Sciatic nerve (tissue), 2 donors: ENCODE data around the gene AJAP1. TPM values are rescaled to one million over a fixed set of nuclear protein-coding genes. Genes with fewer than 3 reads are reported as not detected.
A peak's percentile ranks its signal among the peaks of the same experiment; 100 is the strongest.

Experiments
- ATAC-seq: fragments of 200-7000 bp; cut with Tn5 transposase; one replicate; pipeline ENCODE4 v1.9.1; 2020; ENCODE audit warnings: mild to moderate bottlenecking, moderate library complexity
- DNase-seq: peaks from one replicate; pipeline ENCODE4 v3.0.0-alpha.2; 2020; ENCODE audit warnings: low spot score
- intact Hi-C: fragments of 100-400 bp; cut with DNase I; formaldehyde crosslinking; loops from one replicate; pipeline ENCODE4 v1.14.2; 2022
- total RNA-seq: library from RNA; stranded (reverse); fragmentation: NEBNext Ultra II Directional; extraction: Animal tissue kit (Norgen Biotek cat#: 25700); gene quantifications from one replicate; pipeline ENCODE4 v1.2.1, GENCODE V29; 2021
- donor health status: DM: no; HTN: no; CAD: no.
- donor health status: DM: no; HTN: no; CAD: no.

AJAP1 gene
- total RNA-seq, 1 donor from 2014 or later = 1.4 TPM

DNA sequence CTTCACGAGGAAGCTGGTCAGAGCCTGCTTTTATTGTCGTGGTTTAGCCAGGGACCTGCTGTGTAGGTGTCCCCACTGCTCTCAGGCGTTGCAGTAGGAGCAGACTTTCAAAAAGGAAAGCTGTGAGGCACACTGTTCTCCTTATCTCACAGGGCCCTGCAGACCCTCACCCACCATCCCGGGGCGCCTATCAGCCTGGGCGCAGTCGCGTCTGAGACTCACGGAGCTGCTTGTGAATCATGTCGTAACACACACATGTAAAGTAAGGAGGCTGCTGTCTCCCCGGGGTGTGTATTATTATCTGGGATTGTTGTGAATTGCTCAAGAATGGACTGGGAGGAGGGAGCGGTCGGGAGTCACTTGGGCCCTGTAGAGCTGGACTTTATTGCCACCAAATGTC is 17.4 kb downstream of the AJAP1 start:
- no peak for DNase-seq
- no peak for ATAC-seq
- intact Hi-C loops = no loop called here

DNA sequence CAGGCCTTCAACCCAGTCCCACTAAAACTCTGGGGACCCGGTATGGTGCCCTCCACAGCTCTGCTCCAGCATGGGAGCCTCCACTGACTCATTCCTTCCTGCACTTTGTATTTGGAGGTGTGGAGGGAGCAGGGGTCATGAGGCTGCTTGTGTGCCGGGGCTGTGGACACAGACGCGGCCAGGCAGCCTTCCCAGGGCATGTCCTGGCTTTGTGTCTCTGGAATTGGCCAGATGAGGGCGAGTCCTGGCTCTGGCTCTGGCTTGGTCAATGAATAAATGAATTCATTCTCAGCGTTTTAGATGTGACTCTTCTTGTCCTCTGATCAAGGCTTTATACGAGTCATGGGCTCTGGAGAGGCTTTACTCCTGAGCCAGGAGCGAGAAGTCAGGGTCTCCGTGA is 19.1 kb downstream of the AJAP1 start:
- DNase-seq (no peak), ATAC-seq (no peak)
- intact Hi-C loops = no loop called here

DNA sequence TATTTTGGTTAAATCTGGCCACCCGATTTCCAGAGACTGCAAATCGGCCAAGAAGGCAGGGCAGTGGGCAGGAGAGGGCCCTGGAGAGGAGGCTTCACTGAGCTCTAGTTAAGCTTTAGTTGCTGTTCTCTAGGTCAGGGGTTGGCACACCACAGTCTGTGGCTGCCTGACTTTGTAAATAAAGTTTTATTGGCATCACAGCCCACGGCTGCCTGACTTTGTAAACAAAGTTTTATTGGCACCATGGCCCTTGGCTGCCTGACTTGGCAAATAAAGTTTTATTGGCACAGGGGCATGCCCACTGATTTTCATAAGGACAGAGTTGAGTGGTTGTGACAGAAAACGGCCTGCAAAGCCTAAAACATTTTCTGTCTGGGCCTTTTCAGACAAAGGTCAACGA is 19.7 kb downstream of the AJAP1 start:
- ATAC-seq = no peak
- DNase-seq = no peak
- intact Hi-C loops = no loop called here

DNA sequence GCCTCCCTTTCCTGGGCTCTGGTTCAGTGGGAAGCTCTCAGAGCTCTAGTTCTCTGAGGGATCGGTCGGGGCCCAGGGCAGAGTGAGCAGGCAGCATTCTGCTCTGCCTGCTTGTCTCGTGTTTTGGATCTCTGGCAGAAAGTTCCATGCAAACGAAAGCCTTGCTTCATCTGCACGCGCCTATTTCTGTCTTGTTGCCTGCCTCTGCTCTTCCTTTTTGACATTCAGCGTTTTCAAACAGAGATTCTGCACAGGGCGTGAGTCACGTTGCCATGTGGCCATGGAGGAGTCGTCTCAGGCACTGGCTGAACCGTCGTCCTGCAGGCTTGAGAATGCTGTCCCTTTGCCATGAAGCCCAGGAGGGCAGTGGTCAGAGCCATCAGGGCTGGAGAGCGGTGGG is 20.3 kb downstream of the AJAP1 start:
- intact Hi-C loops = no loop called here
- DNase-seq (no peak), ATAC-seq (no peak)

DNA sequence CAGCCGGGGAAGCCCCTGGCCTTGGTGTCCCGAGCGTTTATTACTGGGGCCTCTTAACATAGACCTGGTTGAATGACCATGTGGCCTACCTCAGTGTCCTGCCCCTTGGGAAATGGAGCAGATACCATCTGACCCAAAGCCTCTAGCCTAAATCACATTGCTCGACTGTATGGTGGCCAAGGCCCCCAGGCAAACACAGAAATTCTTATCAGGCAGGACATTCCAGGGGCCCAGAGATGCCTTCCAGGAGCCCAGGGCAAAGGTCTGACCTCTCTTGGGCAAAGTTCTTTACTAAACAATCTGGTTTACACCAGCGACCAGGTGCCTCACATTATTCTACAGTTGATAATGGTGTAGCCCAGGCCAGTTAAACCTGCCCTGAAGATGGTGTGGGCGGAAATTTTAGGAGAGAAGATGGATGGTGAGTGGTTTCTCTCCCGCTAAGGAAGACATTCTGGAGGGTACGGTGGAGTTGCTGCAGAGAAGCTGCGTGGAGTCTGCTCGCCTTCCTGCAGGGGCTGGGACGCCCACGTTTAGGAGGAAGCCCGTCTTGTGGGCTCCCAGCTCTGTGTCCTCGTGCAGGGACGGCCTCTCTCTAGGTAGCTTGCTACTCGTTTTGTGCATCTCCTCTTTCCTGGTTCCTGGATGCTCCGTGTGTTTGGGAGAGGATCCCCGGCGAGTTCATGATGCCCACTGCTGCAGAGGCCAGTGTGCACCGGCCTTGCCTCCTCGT is 21.2 kb downstream of the AJAP1 start:
- intact Hi-C loops = no loop called here
- no peak for DNase-seq
- no peak for ATAC-seq

DNA sequence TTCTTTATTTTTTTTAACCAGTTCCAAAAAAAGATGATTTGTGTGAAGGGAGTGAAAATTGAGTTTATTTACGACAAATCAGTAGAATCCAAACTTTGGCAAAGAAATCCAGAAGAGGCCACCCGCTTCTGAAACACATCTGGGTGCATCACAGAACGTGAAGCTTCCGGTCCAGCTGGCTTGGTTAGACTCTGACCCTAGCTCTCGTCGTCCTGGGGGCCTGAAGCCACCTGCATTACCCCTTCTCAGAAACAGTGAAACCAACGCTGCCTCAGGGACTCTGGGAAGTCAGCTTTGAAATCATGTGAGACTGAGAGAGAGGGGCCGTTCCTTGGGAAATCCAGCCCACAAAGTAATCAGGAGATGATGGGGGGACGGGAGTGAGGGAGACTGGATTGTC is 21.8 kb downstream of the AJAP1 start:
- peak; percentile 46 for ATAC-seq
- no peak for DNase-seq
- intact Hi-C loops = no loop called here

DNA sequence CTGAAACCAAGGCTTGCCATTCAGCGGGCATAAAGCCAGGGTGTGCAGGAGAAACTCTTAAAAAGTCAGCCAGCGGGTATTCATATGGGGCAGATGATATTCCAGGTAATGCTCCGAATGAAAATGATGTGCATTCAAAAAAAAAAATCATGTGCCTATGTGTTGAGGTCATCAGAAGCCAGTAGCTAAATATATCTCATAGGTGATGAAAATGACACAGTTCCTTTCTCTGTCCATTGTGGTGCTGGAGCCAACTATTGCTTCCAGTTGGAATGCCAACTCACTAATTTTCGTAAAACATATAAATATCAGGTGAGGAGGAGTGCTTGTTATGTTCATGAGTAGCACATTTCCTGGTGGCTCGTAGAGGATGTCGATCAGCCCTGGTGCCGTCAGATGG is 23.2 kb downstream of the AJAP1 start:
- intact Hi-C loops = no loop called here
- DNase-seq (no peak), ATAC-seq (no peak)

DNA sequence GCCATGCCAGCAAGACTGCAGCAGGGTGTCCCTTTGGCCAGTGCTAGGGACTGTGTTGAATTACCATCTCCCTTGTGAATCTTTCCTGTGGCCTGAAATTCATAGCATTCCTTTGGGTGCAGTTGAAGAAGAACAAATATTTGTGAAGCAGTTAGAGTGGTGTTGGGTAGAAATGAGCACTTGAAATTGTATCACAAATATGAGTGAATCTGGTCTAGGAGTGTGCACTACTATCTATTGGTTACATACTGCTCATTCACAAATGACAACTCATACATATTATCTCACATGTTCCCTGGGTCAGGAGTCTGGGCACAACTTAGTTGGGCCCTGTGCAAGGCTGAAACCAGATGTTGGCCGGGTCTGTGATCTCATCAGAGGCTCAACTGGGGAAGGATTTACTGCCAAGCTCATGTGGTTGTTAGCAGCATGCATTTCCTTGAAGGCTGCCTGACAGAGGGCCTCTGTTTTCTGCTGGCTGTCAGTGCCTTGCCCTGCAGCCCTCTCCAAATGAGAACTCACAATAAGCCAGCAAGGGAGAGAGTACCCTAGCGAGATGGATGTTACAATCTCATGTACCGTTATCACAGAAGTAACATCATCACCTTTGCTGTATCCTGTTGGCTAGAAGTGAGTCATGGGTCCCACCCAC is 23.8 kb downstream of the AJAP1 start:
- no peak for ATAC-seq
- no peak for DNase-seq
- intact Hi-C loops = no loop called here

DNA sequence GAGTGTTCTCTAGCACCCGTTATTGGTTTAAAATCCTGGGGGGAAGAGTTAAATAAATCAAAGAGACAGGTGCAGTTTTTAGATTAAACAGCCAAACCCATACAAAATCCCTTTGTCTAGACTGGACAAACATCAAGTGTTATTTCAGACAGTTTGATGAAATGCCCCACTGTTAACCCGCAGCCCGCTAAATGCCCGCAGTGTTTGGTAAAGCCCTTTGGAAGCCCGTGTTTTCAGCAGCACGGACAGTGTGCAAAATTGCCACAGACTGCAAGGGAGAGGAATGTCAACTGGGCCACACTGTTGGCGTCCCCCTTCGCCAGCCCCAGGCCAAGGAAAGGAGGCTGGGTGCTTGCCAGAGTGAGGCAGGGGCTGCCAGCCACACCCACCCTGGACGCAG is 26.6 kb downstream of the AJAP1 start:
- intact Hi-C loops = no loop called here
- no peak for ATAC-seq
- DNase-seq = no peak

DNA sequence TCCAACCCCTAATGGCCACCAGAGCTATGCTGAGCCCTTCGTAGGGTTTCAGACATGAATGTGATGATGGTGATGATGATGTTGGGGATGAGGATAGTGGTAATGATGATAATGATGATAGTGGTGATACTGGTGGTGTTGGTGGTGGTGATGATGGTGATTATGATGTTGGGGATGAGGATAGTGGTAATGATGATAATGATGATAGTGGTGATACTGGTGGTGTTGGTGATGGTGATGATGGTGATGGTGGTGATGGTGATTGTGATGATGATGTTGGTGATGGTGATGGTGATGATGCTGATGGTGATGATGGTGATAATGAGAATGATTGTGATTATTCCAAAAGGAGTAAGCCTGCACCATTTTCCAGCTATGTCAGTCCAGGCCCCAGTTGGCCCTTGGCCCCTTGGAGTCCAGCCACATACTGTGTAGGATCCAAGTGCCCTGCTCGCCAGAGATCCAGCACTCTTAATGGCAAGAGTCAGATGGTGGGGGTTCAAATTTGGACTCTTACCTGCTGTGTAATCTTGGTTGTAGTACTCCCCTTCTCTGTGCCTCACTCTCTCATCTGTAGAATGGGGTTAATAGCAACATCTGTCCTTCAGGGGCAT is 28.3 kb downstream of the AJAP1 start:
- DNase-seq = no peak
- ATAC-seq = no peak
- intact Hi-C loops = no loop called here

DNA sequence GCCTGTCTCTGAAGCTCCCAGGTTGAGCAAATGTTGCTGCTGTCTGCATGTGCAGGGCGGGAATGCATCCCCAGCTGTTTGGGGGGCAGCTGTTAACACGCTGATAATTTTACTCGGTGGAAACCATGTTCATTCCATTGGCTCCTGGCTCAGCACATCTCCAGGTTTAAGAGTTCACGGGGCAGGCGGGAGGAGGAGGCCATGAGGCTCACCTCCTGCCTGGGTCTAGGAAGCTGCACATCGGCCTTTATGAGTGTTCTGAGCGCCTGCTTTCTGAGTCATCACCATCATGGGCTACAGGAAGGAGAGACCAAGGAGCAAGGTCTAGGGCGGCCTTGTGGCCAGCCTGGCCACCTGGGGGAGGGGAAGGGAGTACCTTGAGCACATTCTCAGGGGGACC is 29.7 kb downstream of the AJAP1 start:
- DNase-seq (no peak), ATAC-seq (no peak)
- intact Hi-C loops = no loop called here

DNA sequence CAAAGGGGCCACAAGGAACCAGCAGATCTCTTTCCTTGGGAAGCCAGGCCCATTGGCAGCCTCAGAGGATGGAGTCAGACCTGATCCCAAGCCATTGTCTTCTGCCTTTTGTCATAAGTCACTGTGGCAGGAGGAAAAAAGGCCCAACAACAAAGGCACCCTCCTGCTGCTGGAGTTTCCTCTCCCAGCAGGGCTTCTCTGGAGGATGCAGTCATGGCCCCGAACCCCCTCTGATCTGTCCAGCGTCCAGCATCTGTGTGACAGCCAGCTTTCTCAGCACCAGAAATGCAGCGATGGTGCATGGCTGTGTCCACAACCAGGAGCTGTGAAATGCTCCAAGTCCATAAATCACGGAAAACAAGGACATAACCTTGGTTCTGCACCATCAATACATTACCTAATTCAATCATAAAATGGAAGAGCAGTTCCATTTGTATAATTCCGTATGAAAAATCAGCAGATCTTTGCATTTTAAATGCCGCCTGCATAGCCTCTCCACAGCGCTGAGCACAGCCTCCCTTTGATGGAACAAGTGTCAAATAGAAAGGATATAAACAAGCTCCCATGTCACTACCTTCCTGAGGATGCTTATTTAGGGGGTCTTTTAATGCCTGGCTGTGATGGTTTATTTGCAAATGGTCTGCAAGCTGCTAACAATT is 30.6 kb downstream of the AJAP1 start:
- ATAC-seq (no peak), DNase-seq (no peak)
- intact Hi-C loops = no loop called here

DNA sequence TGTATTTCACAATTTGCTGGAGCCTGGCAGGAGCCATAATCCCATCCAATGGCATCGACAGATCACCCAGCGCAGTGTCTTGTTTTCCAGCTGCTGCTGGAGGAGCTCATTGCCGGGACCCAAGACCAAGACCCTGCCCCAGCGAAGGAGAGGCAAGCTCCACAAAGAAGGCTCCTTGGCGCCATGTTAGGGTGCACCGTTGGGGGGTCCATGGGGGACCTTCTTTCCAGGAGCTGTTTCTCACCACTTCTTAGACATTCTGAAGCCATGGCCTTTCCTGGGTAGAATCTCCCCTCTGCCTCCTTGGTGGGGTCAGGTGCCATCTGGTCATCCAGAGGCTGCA is 31.1 kb downstream of the AJAP1 start:
- DNase-seq (no peak), ATAC-seq (no peak)
- intact Hi-C loops = no loop called here

DNA sequence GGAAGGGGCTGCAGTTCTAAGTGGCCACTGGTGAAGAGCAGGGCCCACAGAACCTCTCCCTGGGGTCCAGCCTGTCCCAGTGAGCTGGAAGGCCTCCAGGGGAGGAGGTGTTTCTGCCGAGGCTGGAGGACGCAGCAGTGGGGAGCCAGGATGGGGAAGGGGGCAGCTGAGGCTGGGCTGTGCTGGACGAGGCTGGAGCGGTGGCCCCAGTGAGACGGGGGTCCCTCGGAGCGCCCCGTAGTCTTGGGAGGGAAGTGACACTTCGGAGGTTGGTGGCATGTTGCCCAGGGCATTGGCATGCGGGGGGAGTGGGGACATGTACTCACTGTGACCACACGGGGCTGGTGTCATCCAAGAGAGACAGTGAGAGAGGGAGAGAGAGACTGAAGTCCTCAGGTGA is 33.5 kb downstream of the AJAP1 start:
- no peak for DNase-seq
- no peak for ATAC-seq
- intact Hi-C loops = no loop called here

DNA sequence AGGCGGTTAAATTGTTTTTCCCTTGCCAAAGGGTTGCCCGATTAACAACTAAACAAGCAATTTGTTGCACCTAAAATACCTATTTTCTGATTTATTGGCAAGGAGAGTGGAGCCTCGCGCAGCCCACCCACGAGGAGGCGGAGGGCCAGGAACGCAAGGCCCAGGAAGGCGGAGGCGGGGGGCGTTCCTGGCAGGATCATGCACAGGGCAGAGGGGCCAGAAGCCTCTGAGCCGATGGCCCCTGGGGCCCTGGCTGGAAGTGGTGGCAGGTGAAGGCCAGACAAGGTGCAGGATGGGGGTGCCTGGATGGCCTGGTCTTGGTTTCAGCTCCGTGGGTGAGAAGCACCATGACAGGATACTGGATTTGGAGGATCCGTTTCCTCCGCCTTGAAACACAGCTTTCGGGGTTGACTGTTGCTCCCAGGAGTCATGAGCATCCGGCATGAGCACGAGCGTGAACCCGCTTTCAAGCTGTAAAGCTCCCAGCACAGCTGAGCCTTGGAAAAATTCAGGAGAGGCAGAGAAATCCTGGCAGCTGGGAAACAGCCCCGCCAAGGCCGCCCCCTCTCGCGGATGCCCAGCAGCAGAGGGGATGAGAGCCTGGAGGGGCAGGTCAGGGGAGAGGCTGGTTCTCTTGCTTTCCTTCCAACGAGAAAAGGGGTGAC is 35.0 kb downstream of the AJAP1 start:
- DNase-seq (no peak), ATAC-seq (peak; percentile 67)
- intact Hi-C loops = no loop called here

DNA sequence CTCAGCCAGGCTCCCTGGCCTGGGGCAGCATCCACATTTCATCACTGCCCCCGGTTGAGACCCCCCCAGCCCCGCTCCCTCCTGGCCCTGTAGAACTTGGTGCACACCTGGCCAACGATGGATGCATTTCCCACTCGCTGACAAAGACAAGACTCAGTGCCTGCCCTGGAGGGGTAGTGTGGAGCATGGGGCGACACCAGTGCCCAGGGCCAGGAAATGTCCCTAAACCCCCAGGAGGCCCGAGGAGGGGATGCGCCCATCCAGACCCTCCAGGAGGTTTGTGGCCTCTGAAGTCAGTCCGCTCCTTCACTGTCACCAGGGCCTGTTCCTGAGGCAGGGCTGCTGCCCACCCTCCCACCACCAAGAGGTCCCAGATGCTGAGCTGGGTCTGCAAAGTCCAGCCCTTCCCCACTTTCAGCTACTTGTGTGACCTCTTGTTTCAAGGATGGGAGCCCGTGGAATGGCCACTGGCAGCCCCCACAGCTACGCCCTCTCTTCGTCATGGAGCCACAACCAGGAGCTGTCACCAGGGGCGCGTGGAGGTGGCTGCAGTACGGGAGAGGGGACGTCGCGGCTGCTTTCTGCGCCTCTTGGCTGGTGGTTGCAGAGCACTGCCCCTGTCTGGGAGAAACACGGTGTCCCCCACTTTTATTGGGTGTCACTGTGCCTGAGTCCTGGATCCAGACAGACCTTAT is 35.7 kb downstream of the AJAP1 start:
- ATAC-seq = peak; percentile 16

DNA sequence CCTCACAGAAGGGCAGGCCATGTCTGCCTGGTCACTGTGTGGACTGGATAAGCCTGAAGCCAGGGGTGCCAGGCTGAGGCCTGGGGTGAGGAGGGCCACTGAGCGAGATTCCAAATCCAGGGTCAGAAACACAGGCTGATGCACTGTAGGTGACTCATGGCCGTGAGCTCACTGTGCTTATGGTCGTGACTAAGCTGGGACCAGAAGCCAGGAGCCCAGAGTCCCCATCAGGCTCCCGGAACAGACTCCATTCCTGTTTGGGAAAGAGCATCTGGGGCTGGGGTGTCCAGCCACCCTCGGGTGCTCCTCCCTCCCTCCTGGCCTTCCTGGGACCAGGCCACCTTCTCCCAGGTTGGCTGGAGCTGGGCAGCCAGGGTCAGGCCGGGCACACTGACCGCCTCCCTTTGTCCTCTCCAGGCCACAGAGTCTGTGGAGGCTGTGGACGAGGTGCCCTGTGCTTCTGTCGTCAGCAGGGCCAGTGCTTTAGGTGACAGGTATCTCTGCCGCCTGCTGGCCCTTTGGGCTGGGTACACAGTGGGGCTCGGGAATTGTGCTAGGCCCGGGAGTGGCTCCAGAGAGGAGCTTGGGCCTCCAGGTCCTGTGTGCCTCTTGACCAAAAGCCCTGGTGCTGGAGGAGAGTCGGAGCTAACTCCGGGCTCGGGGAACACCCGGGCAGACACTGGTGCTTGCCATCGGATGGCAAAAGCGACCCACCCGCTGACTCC is 36.7 kb downstream of the AJAP1 start:
- ATAC-seq (no peak), DNase-seq (no peak)
- intact Hi-C loops = no loop called here

More for the DNA sequence above, 35.7 kb downstream of the AJAP1 start:
- DNase-seq = no peak
- intact Hi-C loops = no loop called here

DNA sequence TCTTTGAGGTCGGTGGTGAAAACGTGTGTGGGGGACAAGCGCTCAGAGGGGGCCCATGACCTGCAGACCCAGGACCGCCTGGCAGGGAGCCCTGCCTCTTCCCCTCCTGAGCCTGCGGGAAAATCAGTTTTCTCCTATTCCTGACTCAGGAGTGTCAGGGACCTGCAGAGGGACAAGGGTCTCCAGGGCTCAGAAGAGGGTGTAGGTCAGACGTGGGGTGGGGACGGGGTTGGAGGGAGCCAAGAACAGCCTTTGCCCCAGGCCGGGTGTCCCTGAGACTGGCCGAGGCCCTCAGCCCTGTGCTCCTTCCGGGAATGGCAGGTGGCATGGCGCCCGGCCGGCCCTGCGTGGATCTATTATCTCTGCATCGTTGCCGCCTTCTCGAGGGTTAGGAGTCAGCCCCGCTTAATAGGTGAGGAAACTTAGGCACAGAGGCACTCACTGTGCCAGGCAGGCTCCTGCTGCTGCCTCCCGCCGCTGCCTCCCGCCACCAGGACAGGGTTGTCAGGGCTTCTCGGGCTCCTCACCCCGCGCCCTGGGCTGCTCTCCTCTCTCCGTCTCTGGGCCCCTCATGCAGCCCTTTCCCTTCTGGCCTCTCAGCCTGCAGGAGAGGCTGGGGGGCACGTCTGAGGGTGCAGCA is 37.5 kb downstream of the AJAP1 start:
- ATAC-seq (no peak), DNase-seq (no peak)
- intact Hi-C loops = no loop called here
